DMS153 (cell line): ENCODE data around the gene CCT3.

Experiments
- DNase-seq: peaks from one replicate; lab custom pipeline; 2025; lab: John Stamatoyannopoulos, UW

CCT3 gene

DNA sequence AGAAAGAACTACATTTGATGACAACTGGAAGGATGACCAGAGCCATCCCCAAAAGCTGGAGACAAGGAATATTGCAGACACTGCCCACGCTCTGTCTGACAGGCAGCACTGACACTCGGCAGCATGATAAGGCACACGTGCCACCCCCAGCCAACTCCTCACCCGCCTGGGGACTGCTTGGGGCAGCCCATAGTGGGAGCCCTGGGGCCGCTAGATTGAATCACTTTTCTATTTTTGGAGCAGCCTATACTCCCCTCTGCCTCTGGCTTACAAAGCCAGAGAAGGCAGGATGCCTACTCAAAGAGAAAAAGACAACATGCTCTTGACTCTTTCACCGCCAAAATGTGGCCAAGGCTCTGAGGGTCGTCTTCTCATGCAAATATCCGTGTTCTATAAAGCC is 56.8 kb downstream of the CCT3 start:
- DNase-seq = no peak

GRCh38 chr1:156279837-156280236 is 58.3 kb downstream of the CCT3 start:
- no peak for DNase-seq

GRCh38 chr1:156276966-156277381 is 61.1 kb downstream of the CCT3 start:
- DNase-seq = no peak

DNA sequence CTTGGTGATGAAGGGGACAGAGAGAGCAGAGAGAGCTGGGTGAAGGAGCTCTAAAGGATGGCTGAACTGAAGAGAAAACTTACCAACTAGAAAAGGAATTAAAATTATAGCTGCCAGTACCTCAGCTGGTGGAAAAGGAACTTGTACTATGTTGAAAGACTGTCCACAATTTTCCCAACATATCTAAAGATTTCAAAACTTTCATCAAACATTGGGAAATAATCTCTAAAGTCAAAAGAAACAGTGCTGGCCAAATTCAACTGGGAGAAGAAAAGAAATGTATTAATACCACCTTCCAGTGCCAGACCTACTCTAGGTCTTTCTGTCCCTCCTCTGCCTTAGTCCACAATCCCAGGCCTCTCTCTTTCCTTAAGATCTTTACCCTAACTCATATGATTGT is 61.6 kb downstream of the CCT3 start:
- DNase-seq = no peak

DNA sequence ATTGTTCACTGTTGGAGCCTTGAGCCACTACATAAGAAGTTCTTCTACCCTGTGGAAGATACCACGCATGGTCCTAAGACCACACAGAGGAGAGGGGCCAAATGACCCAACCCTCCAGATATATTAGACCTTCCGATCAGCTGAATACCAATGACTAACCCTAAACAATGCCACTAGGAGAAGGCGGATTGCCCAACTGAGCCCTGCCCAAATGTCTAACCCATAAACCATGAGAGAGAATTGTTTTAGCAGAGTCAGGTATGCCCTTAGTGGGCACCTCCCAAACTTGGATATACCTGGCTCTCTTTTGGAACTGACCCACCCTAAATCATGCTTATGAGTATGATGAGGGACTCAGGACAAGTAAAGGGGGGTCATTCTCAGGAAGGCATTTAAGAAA is 67.8 kb downstream of the CCT3 start:
- no peak for DNase-seq

- DNase-seq = no peak
These were observed 69.8 kb downstream of the CCT3 start for GRCh38 chr1:156268336-156268735.

DNA sequence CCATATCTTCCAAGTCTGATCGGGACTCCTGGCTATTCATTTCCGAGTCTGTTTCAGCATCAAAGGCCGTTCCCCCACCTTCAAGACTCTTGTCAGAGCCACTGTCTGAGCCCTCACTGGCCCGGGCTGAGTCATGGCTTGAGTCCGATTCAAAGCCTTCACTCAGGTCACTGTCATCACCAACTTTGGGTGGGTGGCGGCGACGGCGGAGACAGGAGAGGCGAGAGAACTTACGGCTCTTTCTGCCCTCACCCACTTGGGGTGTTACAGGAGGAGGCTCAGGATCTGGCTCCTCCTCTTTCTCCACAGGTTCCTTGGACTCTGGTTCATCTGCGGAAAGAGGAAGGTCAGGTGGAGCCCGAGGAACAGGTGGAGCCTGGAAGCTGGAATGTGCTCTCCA is 72.0 kb downstream of the CCT3 start:
- DNase-seq = no peak

GRCh38 chr1:156263288-156263655 is 74.8 kb downstream of the CCT3 start:
- no peak for DNase-seq

- DNase-seq = no peak
These were observed 75.4 kb downstream of the CCT3 start for GRCh38 chr1:156262461-156263287.

- DNase-seq = no peak
These were observed 77.2 kb downstream of the CCT3 start for GRCh38 chr1:156260896-156261295.

DNA sequence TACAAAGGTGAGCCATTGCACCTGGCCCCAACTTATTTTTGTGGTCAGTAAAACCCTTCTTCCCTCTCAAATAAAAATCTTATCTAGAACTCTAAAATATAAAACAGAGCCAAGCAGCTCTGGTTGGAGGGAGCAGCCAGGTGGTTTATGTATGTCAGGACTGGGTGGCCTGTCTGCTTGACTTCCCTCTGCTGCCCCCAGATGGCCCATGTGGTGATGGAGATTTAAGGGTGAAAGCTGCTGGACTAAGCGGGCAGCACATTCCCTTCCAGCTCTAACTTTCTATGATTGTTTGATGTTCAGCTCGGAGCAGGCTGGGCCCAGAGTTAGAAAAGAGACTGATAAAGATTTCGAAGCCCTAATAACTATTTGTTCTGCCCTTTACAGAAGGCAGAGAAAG is 78.3 kb downstream of the CCT3 start:
- DNase-seq = no peak
